Measurements from ENCODE around the gene CUL1. TPM values are rescaled to one million over a fixed set of nuclear protein-coding genes. Genes with fewer than 3 reads are reported as not detected.

CUL1 gene
- total RNA-seq, 1 experiment from 2014 or later = 72.3 TPM

GRCh38 chr7:148735967-148736366, 37.3 kb downstream of the CUL1 start:
- H2BK5ac ChIP-seq (ENCODE audit: insufficient read length, low read length) = no peak overlapping the region
- H3K27ac ChIP-seq (ENCODE audit: insufficient read length, low read depth, low read length) = no peak overlapping the region
- peak overlapping the region in 1 of 3 experiments; percentile 57; a peak in 1 of 7 replicates for H3K27ac Mint-ChIP-seq
- no peak overlapping the region for H3K4ac ChIP-seq (ENCODE audit: low read depth, low read length)
- H3K27me3 ChIP-seq (ENCODE audit: insufficient read depth, low read length) = no peaks in the 10 kb centered on the region
- no peak overlapping the region for H3K14ac ChIP-seq (ENCODE audit: insufficient read depth, low read length)
- no peak overlapping the region for H2BK20ac ChIP-seq (ENCODE audit: low read depth, low read length, poor library complexity, severe bottlenecking)
- H3K79me1 ChIP-seq (ENCODE audit: insufficient read depth, low read depth, low read length, poor library complexity, severe bottlenecking) = peaks cover 4% of the 10 kb centered on the region
- H3K4me3 Mint-ChIP-seq = no peak overlapping the region
- no peaks in the 10 kb centered on the region for H3K27me3 Mint-ChIP-seq (ENCODE audit: low read depth)
- no peaks in the 10 kb centered on the region for H3K4me1 ChIP-seq (ENCODE audit: insufficient read depth, low read length)
- H2AFZ ChIP-seq (ENCODE audit: low read length) = no peak overlapping the region
- no peak overlapping the region for H2BK12ac ChIP-seq (ENCODE audit: insufficient read length, low read depth, low read length)
- no peak for TF ChIP-seq CTCF (conservative IDR thresholded peaks at IDR 0.05)
- H4K5ac ChIP-seq (ENCODE audit: insufficient read length, low read depth, low read length) = no peak overlapping the region
- peaks cover 50 to 82% (median 82%) of the 10 kb centered on the region in 3 experiments for H3K36me3 Mint-ChIP-seq (ENCODE audit: insufficient read depth in 1 of 3, low read depth in 3 of 3)
- no CpG with 5 or more reads among the region's 3 CpGs for WGBS (ENCODE audit: extremely low coverage, insufficient read length, low lambda C conversion rate)
- no peak overlapping the region for H3T11ph ChIP-seq (ENCODE audit: low read length)
- H2BK120ac ChIP-seq (ENCODE audit: low read depth, low read length, poor library complexity, severe bottlenecking) = no peak overlapping the region
- peaks cover 6% of the 10 kb centered on the region; the same call in 1 of the 2 replicates for H3K79me2 ChIP-seq (ENCODE audit: insufficient read depth, low read length)
- no peaks in the 10 kb centered on the region for H3K23me2 ChIP-seq (ENCODE audit: insufficient read length, low read depth, low read length, poor library complexity, severe bottlenecking)
- H3K23ac ChIP-seq (ENCODE audit: insufficient read length, low read depth, low read length) = no peak overlapping the region
- H3K4me2 ChIP-seq (ENCODE audit: insufficient read depth, insufficient read length, low read length) = no peak overlapping the region
- no peak overlapping the region for H4K91ac ChIP-seq (ENCODE audit: insufficient read length, low read depth, low read length)
- no peak overlapping the region for H3K9ac ChIP-seq (ENCODE audit: extremely low read depth, insufficient read length, low read length)
- no peaks in the 10 kb centered on the region for H3K9me3 Mint-ChIP-seq
- no peak overlapping the region for H2BK15ac ChIP-seq (ENCODE audit: low read depth, low read length)
- H3K4me1 Mint-ChIP-seq = no peaks in the 10 kb centered on the region
- no peak overlapping the region for H4K8ac ChIP-seq (replicated peaks; ENCODE audit: insufficient read length, low read depth, low read length)
- H2AK5ac ChIP-seq (ENCODE audit: insufficient read length, low read length) = no peak overlapping the region
- DNase-seq = no peak
- H4K20me1 ChIP-seq (ENCODE audit: control insufficient read depth, insufficient read depth, insufficient read length) = no peaks in the 10 kb centered on the region
- no peak overlapping the region for H3K18ac ChIP-seq (ENCODE audit: insufficient read length, low read depth, low read length)
- H3K9me3 ChIP-seq (ENCODE audit: control insufficient read depth, low read depth, low read length) = no peaks in the 10 kb centered on the region
- no peak overlapping the region for H3K56ac ChIP-seq (ENCODE audit: insufficient read length, low read depth, low read length)
